Right lobe of liver (tissue), 6 donors: ENCODE measurements around the gene GFOD1. TPM values are rescaled to one million over a fixed set of nuclear protein-coding genes. Genes with fewer than 3 reads are reported as not detected.
"Not testable (repeated sequence)": the region's sequence is repeated elsewhere in the genome, so short reads cannot be mapped to it uniquely, and the experiment has no call there.

Experiments
- ATAC-seq, 4 donors: fragments of 200-7000 bp; cut with Tn5 transposase; one replicate each; pipeline ENCODE4 v1.9.1; 2020; ENCODE audit warnings: mild to moderate bottlenecking in 4 of 4, moderate library complexity in 4 of 4
- DNase-seq, 3 donors: peaks; one replicate each; pipeline ENCODE4 v3.0.0-alpha.2; 2020
- H3K27ac ChIP-seq, 3 donors: fragments of 200-600 bp; one replicate each; pipeline ENCODE4 v1.8.0; 2022
- H3K27me3 ChIP-seq, 2 donors: fragments of 200-600 bp; one replicate each; pipeline ENCODE4 v1.8.0; 2022
- H3K36me3 ChIP-seq, 4 donors: fragments of 200-600 bp; sonication (generic) in 1 of 4; one replicate each; pipeline versions ENCODE4 v1.5.1 to v1.8.0; 2017 to 2022; ENCODE audit warnings: control low read depth in 1 of 4
- H3K4me1 ChIP-seq, 4 donors: fragments of 200-600 bp; sonication (generic) in 1 of 4; one replicate each; pipeline versions ENCODE4 v1.5.1 to v1.8.0; 2017 to 2022; ENCODE audit warnings: control low read depth in 1 of 4
- H3K4me3 ChIP-seq, 3 donors: fragments of 200-600 bp; one replicate each; pipeline ENCODE4 v1.8.0; 2022
- H3K9me3 ChIP-seq, 4 donors: fragments of 200-600 bp; sonication (generic) in 1 of 4; one replicate each; pipeline versions ENCODE4 v1.5.1 to v1.8.0; 2017 to 2022; ENCODE audit warnings: control low read depth in 1 of 4
- POLR2A ChIP-seq: fragments of 450-650 bp; IDR thresholded peaks from one replicate; pipeline ENCODE4 v1.6.1; 2017; ENCODE audit warnings: antibody characterized with exemption, mild to moderate bottlenecking
- WGBS: methylation state at CpG from one replicate; pipeline ENCODE4 v1.1.6; 2018; ENCODE audit warnings: low coverage, low lambda C conversion rate; ENCODE audit not compliant: insufficient coverage; ENCODE audit errors: missing lambda C conversion rate; 5-methylcytosine and 5-hydroxymethylcytosine counted together
- intact Hi-C, 2 donors: fragments of 100-400 bp; cut with DNase I; formaldehyde crosslinking; loops; one replicate each; pipeline versions ENCODE4 v1.11.2 to v1.14.1; 2022
- total RNA-seq, 6 experiments: library from RNA; depleted of rRNA in 2 of 6; stranded (reverse); fragments of >200 nt in 2 of 6; fragmentation: NEBNext Ultra II Directional in 3 of 6; extraction: Animal tissue kit (Norgen Biotek cat#: 25700) in 3 of 6; gene quantifications; one replicate each; pipeline versions ENCODE4 v1.1.0 to v1.2.4, GENCODE V29; 2016 to 2023
- TF ChIP-seq, protein P1 (sequence below), 4 donors: fragments of 200-600 bp in 3 of 4; fragments of 450-650 bp in 1 of 4; IDR thresholded peaks; one replicate each; pipeline versions ENCODE4 v1.5.1 to v1.8.0; 2016 to 2022; ENCODE audit warnings: antibody characterized with exemption in 4 of 4, mild to moderate bottlenecking in 2 of 4
- donor health status: DM: no; HTN: yes; CAD: no.
- donor health status: DM: no; HTN: no; CAD: no.
- donor health status: DM: no; HTN: no; CAD: no.
- donor health status: DM: no; HTN: yes; CAD: no.
- donor health status: DM: no; HTN: yes; CAD: no.

Gene GFOD1
- total RNA-seq, 6 experiments from 2014 or later, result 5.4 to 8.5 (median 7.5) TPM

DNA sequence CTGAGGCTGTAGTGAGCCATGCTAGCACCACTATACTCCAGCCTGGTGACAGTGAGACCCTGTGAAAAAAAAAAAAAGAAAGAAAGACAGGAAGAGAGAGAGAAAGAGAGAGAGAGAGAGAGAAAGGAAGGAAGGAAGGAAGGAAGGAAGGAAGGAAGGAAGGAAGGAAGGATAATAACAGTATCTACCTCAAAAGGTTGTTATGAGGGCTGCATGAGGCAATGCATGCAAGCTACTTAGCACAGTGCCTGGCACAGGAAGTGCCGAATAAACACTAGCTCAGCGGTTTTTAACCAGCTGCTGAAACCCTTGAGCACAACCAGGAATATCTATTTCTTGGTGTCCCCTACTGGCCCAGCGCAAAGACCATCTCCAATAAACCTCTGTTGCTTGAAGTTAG, 96.7 kb downstream of the GFOD1 start:
- DNase-seq, result no peak

DNA sequence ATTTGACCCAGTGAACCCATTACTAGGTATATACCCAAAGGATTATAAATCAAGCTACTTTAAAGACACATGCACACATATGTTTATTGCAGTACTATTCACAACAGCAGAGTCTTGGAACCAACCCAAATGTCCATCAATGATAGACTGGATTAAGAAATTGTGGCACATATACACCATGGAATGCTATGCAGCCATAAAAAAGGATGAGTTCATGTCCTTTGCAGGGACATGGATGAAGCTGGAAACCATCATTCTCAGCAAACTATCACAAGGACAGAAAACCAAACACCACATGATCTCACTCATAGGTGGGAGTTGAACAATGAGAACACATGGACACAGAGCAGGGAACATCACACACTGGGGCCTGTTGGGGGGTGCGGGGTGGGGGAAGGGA, 98.2 kb downstream of the GFOD1 start:
- peaks cover 0 to 15% (median 3%) of the 10 kb centered on the region in 4 donors for H3K4me1 ChIP-seq
- intact Hi-C loops, H3K4me3 ChIP-seq, H3K27ac ChIP-seq, DNase-seq, H3K27me3 ChIP-seq, H3K9me3 ChIP-seq, H3K36me3 ChIP-seq, ATAC-seq: not testable (repeated sequence)
- WGBS, result 67% methylated on average over 1 of the region's 1 CpG

More for the DNA sequence above, 96.7 kb downstream of the GFOD1 start:
- Histone ChIP-seq H3K27me3 (no peaks in the 10 kb centered on the region), H3K4me1 (peaks cover 0 to 10% (median 6%) of the 10 kb centered on the region in 4 donors), H3K4me3 (no peak overlapping the region), H3K9me3 (no peaks in the 10 kb centered on the region), H3K36me3 (no peaks in the 10 kb centered on the region), H3K27ac (no peak overlapping the region)
- no peak for ATAC-seq
- 50% methylated on average over 2 of the region's 3 CpGs for WGBS
- intact Hi-C loops, result no loop called here
- TF ChIP-seq, protein P1, sequence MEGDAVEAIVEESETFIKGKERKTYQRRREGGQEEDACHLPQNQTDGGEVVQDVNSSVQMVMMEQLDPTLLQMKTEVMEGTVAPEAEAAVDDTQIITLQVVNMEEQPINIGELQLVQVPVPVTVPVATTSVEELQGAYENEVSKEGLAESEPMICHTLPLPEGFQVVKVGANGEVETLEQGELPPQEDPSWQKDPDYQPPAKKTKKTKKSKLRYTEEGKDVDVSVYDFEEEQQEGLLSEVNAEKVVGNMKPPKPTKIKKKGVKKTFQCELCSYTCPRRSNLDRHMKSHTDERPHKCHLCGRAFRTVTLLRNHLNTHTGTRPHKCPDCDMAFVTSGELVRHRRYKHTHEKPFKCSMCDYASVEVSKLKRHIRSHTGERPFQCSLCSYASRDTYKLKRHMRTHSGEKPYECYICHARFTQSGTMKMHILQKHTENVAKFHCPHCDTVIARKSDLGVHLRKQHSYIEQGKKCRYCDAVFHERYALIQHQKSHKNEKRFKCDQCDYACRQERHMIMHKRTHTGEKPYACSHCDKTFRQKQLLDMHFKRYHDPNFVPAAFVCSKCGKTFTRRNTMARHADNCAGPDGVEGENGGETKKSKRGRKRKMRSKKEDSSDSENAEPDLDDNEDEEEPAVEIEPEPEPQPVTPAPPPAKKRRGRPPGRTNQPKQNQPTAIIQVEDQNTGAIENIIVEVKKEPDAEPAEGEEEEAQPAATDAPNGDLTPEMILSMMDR (IDR thresholded peaks at IDR 0.05), result no peak
- TF ChIP-seq POLR2A, result no peak

DNA sequence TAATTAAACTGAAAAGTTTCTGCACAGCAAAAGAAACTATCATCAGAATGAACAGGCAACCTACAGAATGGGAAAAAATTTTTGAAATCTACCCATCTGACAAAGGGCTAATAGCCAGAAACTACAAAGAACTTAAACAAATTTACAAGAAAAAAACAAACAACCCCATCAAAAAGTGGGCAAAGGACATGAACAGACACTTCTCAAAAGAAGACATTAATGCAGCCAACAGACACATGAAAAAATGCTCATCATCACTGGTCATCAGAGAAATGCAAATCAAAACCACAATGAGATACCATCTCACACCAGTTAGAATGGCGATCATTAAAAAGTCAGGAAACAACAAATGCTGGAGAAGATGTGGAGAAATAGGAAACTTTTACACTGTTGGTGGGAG, 98.6 kb downstream of the GFOD1 start:
- H3K9me3 ChIP-seq, DNase-seq, ATAC-seq, H3K27ac ChIP-seq, H3K36me3 ChIP-seq, intact Hi-C loops, H3K27me3 ChIP-seq, H3K4me3 ChIP-seq: not testable (repeated sequence)
- H3K4me1 ChIP-seq, result peaks cover 0 to 19% (median 5%) of the 10 kb centered on the region in 4 donors
- WGBS, result 91% methylated on average over 1 of the region's 1 CpG

DNA sequence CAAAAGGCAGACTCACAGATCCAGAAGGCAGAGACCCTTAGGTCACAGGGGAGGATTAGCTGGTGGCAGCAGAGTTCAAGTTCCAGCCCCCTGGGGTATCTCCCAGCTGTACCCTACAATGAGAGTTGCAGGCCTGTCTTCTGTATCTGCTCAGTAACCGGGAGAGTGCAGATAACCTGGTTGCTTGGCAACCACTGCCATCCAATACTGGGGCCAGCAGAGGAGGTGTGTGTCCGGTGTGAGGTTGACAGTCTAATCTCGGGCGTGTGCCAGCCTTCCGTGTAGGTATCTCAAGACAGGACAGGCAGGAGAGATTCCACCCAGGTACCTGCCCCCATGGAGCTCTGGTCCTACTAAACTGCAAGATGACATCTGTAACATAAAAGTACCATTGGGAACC, 102.4 kb downstream of the GFOD1 start:
- Histone ChIP-seq H3K4me3 (no peak overlapping the region), H3K27ac (peak overlapping the region in 1 of 3 donors; percentile 70), H3K9me3 (no peaks in the 10 kb centered on the region), H3K36me3 (no peaks in the 10 kb centered on the region), H3K4me1 (peaks cover 0 to 38% (median 8%) of the 10 kb centered on the region in 4 donors), H3K27me3 (no peaks in the 10 kb centered on the region)
- ATAC-seq (peak; percentile 44 to 74 (median 46)), DNase-seq (peak in 2 of 3 donors; percentile 70 to 76)
- intact Hi-C loops, result no loop called here
- TF ChIP-seq, protein P1 (IDR thresholded peaks at IDR 0.05), result no peak
- no peak for TF ChIP-seq POLR2A
- 67% methylated on average over 3 of the region's 5 CpGs for WGBS

DNA sequence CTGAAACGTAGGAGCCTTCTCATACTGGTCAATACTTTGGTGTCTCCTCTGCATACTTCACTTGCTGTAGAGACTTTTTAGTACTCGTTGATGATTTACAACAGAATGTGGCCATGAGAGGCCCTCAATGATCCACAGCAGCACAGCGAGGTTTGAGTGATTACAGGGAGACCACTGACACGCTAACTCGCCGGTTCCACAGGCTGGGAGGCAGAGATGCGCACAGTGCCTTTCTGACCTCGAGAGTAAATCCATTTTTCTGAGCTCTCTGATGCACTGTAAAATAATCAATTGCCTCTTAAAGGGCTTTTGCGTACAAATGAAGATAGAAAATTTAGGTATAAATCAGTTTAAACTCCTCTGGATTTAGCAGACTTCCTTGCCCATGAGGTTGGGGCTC, 102.9 kb downstream of the GFOD1 start:
- Histone ChIP-seq H3K36me3 (no peaks in the 10 kb centered on the region), H3K9me3 (no peaks in the 10 kb centered on the region), H3K4me1 (peaks cover 0 to 38% (median 8%) of the 10 kb centered on the region in 4 donors), H3K4me3 (no peak overlapping the region), H3K27ac (peak overlapping the region in 1 of 3 donors; percentile 70), H3K27me3 (no peaks in the 10 kb centered on the region)
- TF ChIP-seq POLR2A, result no peak
- TF ChIP-seq, protein P1 (IDR thresholded peaks at IDR 0.05), result no peak
- no peak for DNase-seq
- intact Hi-C loops, result no loop called here
- 78% methylated on average over 9 of the region's 9 CpGs for WGBS
- no peak for ATAC-seq
